HG02571 (cell line): ENCODE measurements around the gene ATP2B2.

Experiments used
- ATAC-seq: cut with Tn5 transposase; IDR thresholded peaks from one replicate; pipeline ENCODE4 v1.9.1; 2021; ENCODE audit warnings: mild to moderate bottlenecking, moderate library complexity; ENCODE audit not compliant: unreplicated experiment

The ATP2B2 gene

GRCh38 chr3:10471054-10471688 is 34.2 kb downstream of the ATP2B2 start:
- no peak for ATAC-seq

DNA sequence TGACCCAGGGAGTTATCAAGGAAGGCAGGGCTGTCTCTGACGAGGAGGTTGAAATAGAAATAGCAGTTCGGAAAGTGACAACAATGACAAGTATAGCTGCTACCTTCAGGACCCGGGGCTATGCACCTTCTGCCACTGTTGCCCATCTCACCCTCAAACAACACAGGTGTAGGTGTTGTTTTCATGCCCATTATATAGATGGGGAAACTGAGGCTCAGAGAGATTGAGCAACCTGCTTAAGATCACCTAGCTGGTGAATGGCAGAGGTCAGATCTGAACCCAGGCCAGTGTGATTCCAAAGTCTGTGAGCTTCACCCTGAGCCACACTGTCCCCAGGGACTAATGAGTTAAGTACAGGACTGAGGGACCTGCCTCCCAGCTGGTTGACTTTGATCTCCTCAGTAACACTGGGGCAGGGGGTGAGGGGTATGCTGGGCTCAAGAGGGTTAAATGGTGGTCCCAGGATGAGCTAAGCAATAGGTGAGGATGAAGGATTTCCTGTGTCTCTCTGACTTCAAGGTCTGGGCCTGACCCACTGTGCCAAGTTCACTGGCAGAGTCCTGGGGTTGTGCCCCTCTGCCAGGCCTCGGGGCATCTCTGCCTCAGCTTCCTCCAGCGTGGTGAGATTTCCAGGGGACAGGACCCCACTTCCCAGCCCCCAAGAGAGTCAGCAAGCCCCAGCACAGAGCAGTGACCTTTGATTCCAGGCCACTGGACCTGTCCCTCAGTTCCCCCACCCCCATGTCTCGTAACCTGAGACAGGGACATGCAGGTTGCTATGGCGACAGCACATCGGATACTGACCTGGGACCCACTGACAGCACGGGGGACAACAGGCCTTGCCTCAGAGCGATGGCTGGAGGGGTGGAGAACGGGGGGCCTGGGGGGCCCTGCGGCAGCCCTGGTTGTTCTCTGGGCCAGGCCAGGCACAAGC is 35.0 kb downstream of the ATP2B2 start:
- no peak for ATAC-seq

GRCh38 chr3:10469441-10470119 is 35.8 kb downstream of the ATP2B2 start:
- ATAC-seq, result no peak

GRCh38 chr3:10468613-10469354 is 36.6 kb downstream of the ATP2B2 start:
- no peak for ATAC-seq

GRCh38 chr3:10467904-10468612 is 37.3 kb downstream of the ATP2B2 start:
- no peak for ATAC-seq

- no peak for ATAC-seq
Measured at GRCh38 chr3:10467204-10467603, 38.2 kb downstream of the ATP2B2 start.

DNA sequence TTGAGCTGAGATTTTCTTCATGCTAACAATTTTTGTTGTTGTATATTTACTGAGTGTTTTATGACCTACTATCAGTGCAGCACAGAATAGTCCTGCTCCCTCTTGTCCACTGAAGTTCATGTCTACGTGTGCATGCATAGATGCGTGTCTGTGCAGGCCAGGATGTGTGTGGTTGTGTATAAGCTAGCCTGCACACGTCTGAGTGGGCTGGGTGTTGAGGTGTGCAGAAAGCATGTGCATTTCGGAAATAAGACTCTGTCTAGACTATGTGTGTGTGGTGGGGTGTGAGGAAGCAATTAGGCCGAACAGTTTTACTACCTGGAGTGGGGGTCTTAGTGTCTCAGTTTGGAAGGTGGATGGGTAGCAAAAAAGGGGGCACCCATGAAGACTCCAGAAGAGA is 39.2 kb downstream of the ATP2B2 start:
- ATAC-seq, result no peak

DNA sequence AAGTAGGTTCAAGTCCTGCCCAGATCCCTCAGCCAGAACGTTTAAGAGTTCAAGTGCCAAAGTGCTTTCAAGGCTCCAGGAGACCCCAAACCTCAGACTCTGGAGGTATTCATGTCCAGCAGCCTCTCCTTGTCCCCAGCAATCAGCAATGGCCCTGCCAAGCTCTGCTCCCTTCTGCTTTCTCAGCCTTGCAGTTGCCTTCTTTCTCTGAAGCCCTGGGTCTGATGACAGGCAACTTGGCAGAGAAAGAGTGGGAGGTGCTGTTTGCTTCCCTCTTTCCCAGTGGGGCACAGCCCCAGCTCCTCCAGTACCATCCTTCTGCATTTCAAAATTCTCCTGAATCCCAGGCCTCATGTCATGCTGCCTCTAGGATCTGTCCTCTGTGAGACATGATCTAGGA is 40.2 kb downstream of the ATP2B2 start:
- no peak for ATAC-seq

DNA sequence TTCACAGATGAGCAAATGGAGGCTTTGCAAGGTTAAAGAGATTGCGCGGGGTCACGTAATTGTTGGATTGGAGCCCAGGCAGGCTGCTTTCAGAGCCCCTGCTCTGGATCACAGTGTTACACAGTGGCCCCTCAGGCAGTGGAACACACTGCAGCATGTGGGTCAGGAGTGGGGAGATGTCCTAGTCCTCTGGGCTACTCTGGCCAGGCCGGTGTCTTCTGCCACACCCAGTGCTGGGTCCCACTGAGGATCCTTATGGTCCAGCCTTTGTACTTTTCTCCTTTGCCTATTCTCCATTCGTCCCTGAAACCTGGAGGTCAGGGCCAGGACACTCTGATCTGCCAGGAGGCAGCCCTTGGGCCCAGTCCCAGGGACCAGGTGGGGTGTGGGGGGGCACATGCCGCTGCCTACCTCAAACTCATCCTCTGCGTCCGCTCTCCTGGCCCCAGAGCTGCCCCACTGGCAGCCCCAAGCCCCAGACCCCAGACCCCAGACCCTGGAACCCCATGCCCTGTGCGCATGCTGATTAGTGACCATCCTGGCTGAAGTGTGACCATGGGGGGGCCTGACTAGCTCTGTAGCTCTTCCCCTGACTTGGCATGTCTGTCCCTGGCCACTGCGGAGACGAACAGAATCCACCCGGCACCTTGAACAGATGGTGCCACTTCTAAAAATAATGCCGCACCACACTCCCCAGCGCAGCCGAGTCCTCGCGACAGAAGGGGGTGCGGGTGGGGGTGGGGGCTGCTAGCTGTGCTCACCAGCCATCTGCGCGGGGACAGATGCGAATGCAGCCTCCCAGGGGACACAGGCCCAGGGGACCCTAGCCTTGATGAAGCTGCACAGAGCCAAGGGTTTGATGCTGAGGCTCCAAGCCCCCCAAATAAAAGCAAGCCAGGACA is 41.6 kb downstream of the ATP2B2 start:
- no peak for ATAC-seq

GRCh38 chr3:10462641-10463532 is 42.5 kb downstream of the ATP2B2 start:
- ATAC-seq, result no peak

DNA sequence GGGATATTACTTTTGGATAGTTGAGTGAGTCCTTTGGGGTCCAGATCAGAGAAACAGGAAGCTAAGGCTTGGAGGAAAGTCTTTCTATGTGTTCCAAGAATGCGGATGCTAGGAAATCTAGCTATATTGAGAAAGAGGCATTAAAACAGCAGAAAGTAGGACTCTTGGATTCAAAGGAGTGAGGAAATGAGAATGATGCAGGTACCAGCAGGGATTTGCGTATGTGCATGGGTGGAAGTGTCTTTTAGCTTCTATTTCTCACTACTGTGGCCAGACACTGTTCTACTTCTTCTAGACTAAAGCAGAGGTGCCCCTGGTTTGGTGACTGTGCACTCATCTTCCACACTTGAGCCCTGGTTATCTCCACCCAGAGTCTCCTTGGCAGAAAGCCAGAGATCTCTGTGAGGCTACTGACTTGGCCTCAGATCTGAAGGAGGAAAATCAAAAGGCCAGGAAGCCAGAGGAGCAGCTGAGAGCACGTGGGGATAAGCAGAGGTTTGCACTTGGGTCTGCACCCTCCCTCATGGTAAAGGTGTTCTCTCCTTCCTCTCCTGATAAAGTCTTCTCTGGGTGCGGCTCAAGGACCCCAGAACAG is 44.3 kb downstream of the ATP2B2 start:
- ATAC-seq, result no peak

DNA sequence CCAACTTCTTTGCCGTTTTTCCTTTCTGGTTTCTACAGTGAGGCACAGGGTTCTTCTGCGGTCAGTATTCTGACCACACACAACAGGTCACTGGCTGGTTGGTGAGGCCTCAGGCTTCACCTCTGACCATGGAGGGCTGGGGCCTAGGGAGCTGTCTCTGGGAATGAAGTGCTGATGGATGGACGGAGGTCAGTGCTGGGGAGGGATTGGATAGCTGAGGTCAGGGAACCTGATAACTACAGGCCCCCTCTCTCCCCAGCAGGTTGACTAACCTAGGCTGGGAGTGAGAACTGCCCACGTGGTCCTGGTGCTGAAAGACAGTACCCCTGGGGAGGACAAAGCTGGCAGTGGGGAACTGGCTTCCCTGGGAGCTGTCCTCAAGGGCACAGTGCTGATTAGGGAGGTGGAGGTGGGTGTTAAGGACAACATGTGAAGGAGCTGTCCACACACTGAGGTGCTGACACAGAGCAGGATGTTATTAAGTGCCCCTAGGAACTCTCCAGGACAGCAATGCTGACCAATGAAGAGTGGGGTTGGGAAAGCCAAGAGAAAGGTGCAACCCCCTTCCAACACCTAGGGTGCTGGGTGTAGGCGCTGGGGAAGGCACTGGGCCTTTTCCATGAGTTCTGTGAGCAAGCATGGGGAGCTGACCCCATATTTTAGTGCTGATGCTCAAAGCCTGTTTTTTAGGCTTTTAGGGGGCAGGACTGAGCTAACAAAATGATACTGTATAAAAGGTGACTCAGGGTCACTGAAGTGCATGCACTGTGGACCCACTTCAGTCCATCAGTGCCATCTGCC is 45.2 kb downstream of the ATP2B2 start:
- ATAC-seq, result no peak

DNA sequence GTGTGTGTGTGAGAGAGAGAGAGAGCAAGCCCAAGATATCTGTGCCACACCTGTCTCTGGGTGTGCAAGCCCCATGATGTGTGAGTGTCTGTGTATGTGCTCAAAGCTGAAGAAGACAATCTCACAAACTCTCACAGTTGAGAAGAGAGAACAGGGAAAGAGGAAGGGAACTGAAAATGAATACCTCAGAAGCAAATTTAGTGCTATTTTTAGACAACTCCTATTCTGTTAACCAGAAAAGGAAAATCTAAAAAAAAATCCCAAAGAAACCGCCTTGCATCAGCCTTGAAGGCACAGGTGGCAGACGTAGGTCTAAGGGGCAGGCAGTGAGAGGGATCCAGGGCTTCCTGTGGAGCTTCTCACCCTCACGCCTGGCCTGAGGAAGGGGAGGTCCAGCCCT is 47.8 kb downstream of the ATP2B2 start:
- ATAC-seq, result no peak

DNA sequence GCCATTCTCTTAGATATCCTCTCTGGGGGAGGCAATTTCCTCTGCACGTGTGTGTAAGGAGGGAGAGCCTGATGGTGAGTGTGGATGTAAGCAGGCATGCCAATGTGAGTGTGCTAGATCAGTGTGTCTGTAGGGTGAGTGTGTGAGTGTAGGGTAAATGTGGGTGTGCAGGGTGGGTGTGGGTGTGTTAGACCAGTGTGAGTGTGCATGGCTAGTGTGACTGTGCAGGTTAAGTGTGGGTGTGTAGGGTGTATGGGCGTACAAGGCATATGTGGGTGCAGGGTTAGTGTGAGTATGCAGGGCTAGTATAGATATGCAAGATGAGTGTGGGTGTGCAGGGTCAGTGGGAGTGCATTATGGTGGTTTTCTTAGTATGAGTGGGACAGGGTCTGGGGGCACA is 48.4 kb downstream of the ATP2B2 start:
- ATAC-seq, result no peak

DNA sequence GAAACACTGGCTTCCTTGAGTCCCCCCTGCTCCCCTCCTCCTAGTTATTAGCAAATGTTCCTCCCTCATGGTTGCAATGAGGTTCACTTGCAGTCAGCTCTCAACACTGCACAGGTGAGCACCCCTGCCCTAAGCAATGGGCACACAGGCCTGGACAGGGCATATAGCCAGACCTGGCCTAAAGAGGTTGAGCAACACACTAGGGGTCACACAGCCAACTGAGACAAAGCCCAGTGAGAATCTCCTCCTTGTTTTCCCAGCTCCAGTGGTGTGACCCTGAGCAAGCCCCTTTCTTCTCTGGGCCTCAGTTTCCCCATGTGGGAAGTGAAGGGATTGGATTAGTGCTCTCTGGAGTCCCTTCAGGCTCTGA is 49.9 kb downstream of the ATP2B2 start:
- ATAC-seq, result no peak

DNA sequence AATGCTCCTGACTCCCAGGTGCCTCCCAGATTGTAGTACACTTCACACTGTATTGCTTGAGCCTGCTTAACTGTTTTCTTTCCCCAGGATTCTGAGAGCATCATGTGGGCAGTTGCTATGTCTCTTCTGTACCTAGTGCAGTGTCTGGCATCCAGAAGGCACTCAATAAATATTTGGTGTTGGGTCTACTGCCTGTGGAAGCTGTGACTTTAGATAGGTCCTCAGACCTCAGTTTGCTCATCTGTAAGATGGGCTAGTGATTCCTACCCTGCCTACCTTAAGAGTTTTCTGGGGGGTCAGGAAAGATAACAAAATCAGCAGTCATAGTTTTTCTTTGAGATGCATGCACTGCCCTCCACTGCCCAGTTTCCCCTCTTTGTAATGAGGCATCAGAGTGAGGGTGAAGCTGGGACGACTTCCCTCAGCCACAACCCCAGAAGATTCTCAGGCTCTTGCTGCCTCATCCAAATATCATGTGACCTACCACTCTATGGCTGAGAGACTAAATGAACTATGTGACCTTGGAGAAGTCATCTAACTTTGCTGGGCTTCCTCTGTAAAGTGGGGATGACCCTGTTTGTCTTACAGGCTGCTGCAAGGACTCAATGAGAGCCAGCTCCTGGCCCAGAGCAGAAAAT is 50.4 kb downstream of the ATP2B2 start:
- no peak for ATAC-seq
